ENCODE results near the gene MICU2. TPM values are rescaled to one million over a fixed set of nuclear protein-coding genes. Genes with fewer than 3 reads are reported as not detected.
"Not testable (repeated sequence)": the region's sequence is repeated elsewhere in the genome, so short reads cannot be mapped to it uniquely, and the experiment has no call there.

MICU2 gene
- total RNA-seq, 4 donors from 2014 or later: 83.3 to 130 (median 97.0) TPM

DNA sequence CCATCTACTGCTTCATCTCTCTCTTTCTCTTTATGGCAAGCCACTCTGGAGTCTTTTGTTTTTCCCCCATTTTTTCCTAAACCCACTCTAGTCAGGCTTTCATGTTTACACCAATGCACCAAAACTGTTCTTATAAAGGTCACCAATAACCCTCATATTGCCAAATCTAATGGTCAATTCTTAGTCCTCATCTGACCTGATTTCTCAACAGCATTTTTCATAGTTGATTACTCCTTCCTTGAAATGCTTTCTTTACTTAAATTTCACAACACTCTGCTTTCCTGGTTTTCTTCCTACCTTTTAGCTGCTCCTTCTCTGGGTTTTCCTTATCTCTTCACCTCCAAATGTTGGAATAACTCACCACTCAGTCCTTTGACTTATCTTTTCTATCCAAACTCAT lies 47.9 kb downstream of the MICU2 start:
- Histone ChIP-seq H3K27me3 (no peaks in the 10 kb centered on the region), H3K27ac (no peak overlapping the region), H3K36me3 (no peaks in the 10 kb centered on the region), H3K4me1 (no peaks in the 10 kb centered on the region), H3K4me3 (no peak overlapping the region), H3K9me3 (no peaks in the 10 kb centered on the region)
- TF ChIP-seq, protein P1, sequence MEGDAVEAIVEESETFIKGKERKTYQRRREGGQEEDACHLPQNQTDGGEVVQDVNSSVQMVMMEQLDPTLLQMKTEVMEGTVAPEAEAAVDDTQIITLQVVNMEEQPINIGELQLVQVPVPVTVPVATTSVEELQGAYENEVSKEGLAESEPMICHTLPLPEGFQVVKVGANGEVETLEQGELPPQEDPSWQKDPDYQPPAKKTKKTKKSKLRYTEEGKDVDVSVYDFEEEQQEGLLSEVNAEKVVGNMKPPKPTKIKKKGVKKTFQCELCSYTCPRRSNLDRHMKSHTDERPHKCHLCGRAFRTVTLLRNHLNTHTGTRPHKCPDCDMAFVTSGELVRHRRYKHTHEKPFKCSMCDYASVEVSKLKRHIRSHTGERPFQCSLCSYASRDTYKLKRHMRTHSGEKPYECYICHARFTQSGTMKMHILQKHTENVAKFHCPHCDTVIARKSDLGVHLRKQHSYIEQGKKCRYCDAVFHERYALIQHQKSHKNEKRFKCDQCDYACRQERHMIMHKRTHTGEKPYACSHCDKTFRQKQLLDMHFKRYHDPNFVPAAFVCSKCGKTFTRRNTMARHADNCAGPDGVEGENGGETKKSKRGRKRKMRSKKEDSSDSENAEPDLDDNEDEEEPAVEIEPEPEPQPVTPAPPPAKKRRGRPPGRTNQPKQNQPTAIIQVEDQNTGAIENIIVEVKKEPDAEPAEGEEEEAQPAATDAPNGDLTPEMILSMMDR (IDR thresholded peaks at IDR 0.05): no peak
- TF ChIP-seq EP300 (IDR thresholded peaks at IDR 0.05): no peak
- TF ChIP-seq POLR2AphosphoS5 (IDR thresholded peaks at IDR 0.05): no peak
- no peak for TF ChIP-seq POLR2A (IDR thresholded peaks at IDR 0.05)
- no peak for DNase-seq (ENCODE audit: low spot score in 2 of 2)

DNA sequence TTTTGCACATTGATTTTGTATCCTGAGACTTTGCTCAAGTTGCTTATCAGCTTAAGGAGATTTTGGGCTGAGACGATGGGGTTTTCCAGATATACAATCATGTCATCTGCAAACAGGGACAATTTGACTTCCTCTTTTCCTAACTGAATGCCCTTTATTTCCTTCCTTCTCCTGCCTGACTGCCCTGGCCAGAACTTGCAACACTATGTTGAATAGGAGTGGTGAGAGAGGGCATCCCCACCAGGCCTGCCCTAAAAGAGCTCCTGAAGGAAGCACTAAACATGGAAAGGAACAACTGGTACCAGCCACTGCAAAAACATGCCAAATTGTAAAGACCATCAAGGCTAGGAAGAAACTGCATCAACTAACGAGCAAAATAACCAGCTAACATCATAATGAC lies 50.7 kb downstream of the MICU2 start:
- 58% methylated on average over 2 of the region's 2 CpGs for WGBS
- H3K9me3 ChIP-seq: not testable (repeated sequence)

DNA sequence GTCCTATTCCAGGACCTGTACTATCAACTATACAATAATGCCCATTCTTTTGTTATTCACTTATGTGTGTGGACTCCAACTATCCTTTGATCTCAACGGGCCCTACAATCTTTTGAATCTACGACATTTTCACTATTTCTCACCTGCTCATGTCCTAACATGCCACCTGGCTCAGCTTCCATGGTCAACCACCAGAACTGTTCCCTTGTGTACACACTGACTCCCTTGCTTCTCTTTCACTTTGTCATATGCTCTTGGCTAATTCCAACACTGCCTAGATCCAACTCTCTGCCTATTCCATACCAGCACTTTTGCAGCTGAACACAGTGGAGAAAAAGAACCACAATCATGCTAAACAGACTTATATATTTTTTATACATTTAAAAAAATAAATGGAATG lies 53.1 kb downstream of the MICU2 start:
- WGBS: 76% methylated on average over 2 of the region's 2 CpGs
- no peaks in the 10 kb centered on the region for H3K36me3 ChIP-seq
- H3K27ac ChIP-seq: no peak overlapping the region
- TF ChIP-seq, protein P1 (IDR thresholded peaks at IDR 0.05): no peak
- DNase-seq (ENCODE audit: low spot score in 2 of 2): no peak
- no peaks in the 10 kb centered on the region for H3K9me3 ChIP-seq
- H3K4me1 ChIP-seq: peaks cover 3% of the 10 kb centered on the region
- H3K27me3 ChIP-seq: no peaks in the 10 kb centered on the region
- no peak overlapping the region for H3K4me3 ChIP-seq

More for the DNA sequence above, 50.7 kb downstream of the MICU2 start:
- DNase-seq (ENCODE audit: low spot score in 2 of 2); H3K27me3 ChIP-seq; H3K4me3 ChIP-seq; H3K36me3 ChIP-seq; H3K4me1 ChIP-seq; H3K27ac ChIP-seq: not testable (repeated sequence)

DNA sequence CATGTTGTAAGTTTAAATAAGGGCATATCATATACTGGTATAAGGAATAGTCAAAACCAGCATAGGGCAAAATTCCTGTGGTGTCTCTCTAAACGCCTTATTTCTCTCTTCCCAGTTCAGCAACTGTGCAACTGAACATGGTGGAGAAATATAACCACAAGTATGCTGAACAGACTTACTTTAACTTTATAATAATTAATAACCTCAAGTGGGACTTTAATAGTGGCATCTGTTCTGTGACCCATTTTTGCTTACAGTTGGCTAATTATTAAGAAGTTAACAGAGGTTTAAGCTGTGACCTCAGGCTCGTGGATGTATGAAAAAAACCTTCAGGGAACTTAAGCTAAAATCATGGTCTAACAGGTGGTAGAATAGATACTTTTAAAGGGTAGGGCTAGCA lies 54.3 kb downstream of the MICU2 start:
- no peak overlapping the region for H3K27ac ChIP-seq
- 76% methylated on average over 2 of the region's 2 CpGs for WGBS
- DNase-seq (ENCODE audit: low spot score in 2 of 2): no peak
- H3K9me3 ChIP-seq: no peaks in the 10 kb centered on the region
- H3K4me1 ChIP-seq: peaks cover 3% of the 10 kb centered on the region
- no peak for TF ChIP-seq EP300 (IDR thresholded peaks at IDR 0.05)
- no peaks in the 10 kb centered on the region for H3K36me3 ChIP-seq
- no peaks in the 10 kb centered on the region for H3K27me3 ChIP-seq
- H3K4me3 ChIP-seq: no peak overlapping the region

DNA sequence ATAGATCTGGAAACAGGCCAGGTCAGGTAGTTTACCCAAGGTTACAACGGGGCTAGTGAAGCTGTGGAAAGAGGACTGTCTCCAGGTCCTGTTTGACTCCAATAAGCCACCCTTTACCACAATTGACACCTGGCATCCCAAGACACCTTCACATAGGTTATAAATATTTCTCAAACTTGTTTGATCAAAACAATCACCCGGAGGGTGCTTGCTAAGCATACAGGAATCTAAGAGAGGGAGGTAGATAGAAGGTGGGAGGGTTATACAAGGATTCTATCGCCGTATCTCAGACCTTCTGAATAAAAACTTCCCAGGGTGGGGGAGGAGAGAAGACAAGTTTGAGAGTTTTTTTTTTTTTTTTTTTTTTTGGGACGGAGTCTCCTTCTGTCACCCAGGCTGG lies 55.4 kb downstream of the MICU2 start:
- Histone ChIP-seq H3K27me3 (no peaks in the 10 kb centered on the region), H3K4me1 (peaks cover 3% of the 10 kb centered on the region), H3K27ac (no peak overlapping the region), H3K36me3 (no peaks in the 10 kb centered on the region), H3K4me3 (no peak overlapping the region), H3K9me3 (no peaks in the 10 kb centered on the region)
- TF ChIP-seq POLR2A (IDR thresholded peaks at IDR 0.05) (no peak), POLR2AphosphoS5 (IDR thresholded peaks at IDR 0.05) (no peak)
- 65% methylated on average over 5 of the region's 5 CpGs for WGBS
- no peak for DNase-seq (ENCODE audit: low spot score in 2 of 2)

DNA sequence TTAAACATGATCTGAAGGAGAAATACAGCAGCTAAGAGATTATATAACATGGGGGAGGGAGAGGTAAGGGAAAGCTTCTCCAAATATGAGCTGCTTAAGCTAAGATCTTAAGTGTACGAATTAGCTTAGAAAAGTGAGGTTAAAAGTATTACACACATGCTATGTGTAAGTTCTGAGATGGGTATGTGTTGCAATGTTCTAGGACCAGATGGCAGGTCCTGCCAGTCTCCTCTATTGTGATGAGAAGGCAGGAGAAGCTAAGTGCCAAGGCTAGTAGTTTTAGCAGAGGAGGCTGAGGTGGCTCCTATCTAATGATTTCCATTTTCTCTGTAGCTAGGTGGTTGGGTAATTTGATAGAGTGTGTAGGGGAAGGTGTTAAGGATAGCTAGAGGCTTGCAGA lies 57.6 kb downstream of the MICU2 start:
- Histone ChIP-seq H3K4me1 (peaks cover 3% of the 10 kb centered on the region), H3K9me3 (no peaks in the 10 kb centered on the region), H3K36me3 (no peaks in the 10 kb centered on the region), H3K27ac (no peak overlapping the region), H3K4me3 (no peak overlapping the region), H3K27me3 (no peaks in the 10 kb centered on the region)
- DNase-seq (ENCODE audit: low spot score in 2 of 2): no peak
- TF ChIP-seq, protein P1 (IDR thresholded peaks at IDR 0.05): no peak
- TF ChIP-seq POLR2A (IDR thresholded peaks at IDR 0.05) (no peak), EP300 (IDR thresholded peaks at IDR 0.05) (no peak), POLR2AphosphoS5 (IDR thresholded peaks at IDR 0.05) (no peak)
- WGBS: 53% methylated on average over 1 of the region's 1 CpG

DNA sequence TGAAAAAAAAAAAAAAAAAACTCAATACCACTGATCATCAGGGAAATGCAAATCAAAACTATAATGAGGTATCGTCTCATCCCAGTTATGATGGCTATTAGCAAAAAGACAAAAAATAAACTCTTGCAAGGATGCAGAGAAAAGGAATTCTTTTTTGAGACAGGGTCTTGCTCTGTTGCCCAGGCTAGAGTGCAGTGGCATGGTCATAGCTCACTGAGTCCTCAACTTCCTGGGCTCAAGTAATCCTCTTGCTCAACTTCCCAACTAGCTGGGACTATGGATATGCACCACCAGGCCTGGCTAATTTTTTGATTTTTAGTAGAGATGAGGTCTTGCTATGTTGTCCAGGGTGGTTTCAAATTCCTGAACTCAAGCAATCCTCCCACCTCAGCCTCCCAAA lies 59.5 kb downstream of the MICU2 start:
- 100% methylated on average over 1 of the region's 1 CpG for WGBS
- no peak overlapping the region for H3K27ac ChIP-seq
- H3K9me3 ChIP-seq: no peaks in the 10 kb centered on the region
- TF ChIP-seq POLR2A (IDR thresholded peaks at IDR 0.05): no peak
- TF ChIP-seq POLR2AphosphoS5 (IDR thresholded peaks at IDR 0.05): no peak
- no peak for TF ChIP-seq EP300 (IDR thresholded peaks at IDR 0.05)
- TF ChIP-seq, protein P1 (IDR thresholded peaks at IDR 0.05): no peak
- DNase-seq (ENCODE audit: low spot score in 2 of 2): no peak
- no peaks in the 10 kb centered on the region for H3K36me3 ChIP-seq
- H3K27me3 ChIP-seq: no peaks in the 10 kb centered on the region
- H3K4me1 ChIP-seq: peaks cover 3% of the 10 kb centered on the region
- H3K4me3 ChIP-seq: no peak overlapping the region

Measured in suprapubic skin (tissue), 4 donors.